DMS114 treated with DMSO at 0.1 percent for 48 hours (cell line): ENCODE measurements around the gene TDRKH.

Experiments used
- DNase-seq: peaks from one replicate; lab custom pipeline; 2025; ENCODE audit not compliant: unreplicated experiment; lab: John Stamatoyannopoulos, UW

The TDRKH gene

GRCh38 chr1:151825204-151825603, 34.9 kb upstream of the TDRKH start:
- DNase-seq: no peak

- DNase-seq: no peak
These were observed 32.9 kb upstream of the TDRKH start for GRCh38 chr1:151823175-151823574.

- no peak for DNase-seq
These were observed 32.1 kb upstream of the TDRKH start for GRCh38 chr1:151822404-151822803.

- DNase-seq: no peak
These were observed 30.6 kb upstream of the TDRKH start for GRCh38 chr1:151820940-151821339.

- DNase-seq: no peak
These were observed 29.8 kb upstream of the TDRKH start for GRCh38 chr1:151819976-151820623.

- DNase-seq: no peak
These were observed 29.0 kb upstream of the TDRKH start for GRCh38 chr1:151819227-151819835.

GRCh38 chr1:151817353-151817730, 27.0 kb upstream of the TDRKH start:
- no peak for DNase-seq

- DNase-seq: no peak
These were observed 26.4 kb upstream of the TDRKH start for GRCh38 chr1:151816548-151817352.

GRCh38 chr1:151815716-151816327, 25.5 kb upstream of the TDRKH start:
- no peak for DNase-seq

GRCh38 chr1:151814971-151815545, 24.8 kb upstream of the TDRKH start:
- no peak for DNase-seq

GRCh38 chr1:151814426-151814825, 24.1 kb upstream of the TDRKH start:
- DNase-seq: no peak

- no peak for DNase-seq
These were observed 23.1 kb upstream of the TDRKH start for GRCh38 chr1:151813271-151813977.

- DNase-seq: no peak
These were observed 20.9 kb upstream of the TDRKH start for GRCh38 chr1:151811181-151811580.

- DNase-seq: no peak
These were observed 19.8 kb upstream of the TDRKH start for GRCh38 chr1:151809985-151810556.

- no peak for DNase-seq
These were observed 19.1 kb upstream of the TDRKH start for GRCh38 chr1:151809290-151809984.

GRCh38 chr1:151807766-151808165, 17.5 kb upstream of the TDRKH start:
- no peak for DNase-seq

- DNase-seq: no peak
These were observed 16.8 kb upstream of the TDRKH start for GRCh38 chr1:151807131-151807530.

- no peak for DNase-seq
These were observed 15.9 kb upstream of the TDRKH start for GRCh38 chr1:151806170-151806569.

GRCh38 chr1:151805066-151805820, 14.9 kb upstream of the TDRKH start, which contains the start of gene LINGO4:
TSS of gene LINGO4 (minus strand) at chr1:151805419. CDS start at chr1:151802704, 2,715 bp downstream.
- no peak for DNase-seq
